IPS-NIHi11 (cell line): ENCODE results near the gene TRIM66.
"Not testable (repeated sequence)": the region's sequence is repeated elsewhere in the genome, so short reads cannot be mapped to it uniquely, and the experiment has no call there.

ENCODE experiments used
- DNase-seq: peaks from one replicate; pipeline ENCODE4 v3.0.0; 2012; ENCODE audit warnings: mixed read lengths, low spot score

Gene TRIM66

DNA sequence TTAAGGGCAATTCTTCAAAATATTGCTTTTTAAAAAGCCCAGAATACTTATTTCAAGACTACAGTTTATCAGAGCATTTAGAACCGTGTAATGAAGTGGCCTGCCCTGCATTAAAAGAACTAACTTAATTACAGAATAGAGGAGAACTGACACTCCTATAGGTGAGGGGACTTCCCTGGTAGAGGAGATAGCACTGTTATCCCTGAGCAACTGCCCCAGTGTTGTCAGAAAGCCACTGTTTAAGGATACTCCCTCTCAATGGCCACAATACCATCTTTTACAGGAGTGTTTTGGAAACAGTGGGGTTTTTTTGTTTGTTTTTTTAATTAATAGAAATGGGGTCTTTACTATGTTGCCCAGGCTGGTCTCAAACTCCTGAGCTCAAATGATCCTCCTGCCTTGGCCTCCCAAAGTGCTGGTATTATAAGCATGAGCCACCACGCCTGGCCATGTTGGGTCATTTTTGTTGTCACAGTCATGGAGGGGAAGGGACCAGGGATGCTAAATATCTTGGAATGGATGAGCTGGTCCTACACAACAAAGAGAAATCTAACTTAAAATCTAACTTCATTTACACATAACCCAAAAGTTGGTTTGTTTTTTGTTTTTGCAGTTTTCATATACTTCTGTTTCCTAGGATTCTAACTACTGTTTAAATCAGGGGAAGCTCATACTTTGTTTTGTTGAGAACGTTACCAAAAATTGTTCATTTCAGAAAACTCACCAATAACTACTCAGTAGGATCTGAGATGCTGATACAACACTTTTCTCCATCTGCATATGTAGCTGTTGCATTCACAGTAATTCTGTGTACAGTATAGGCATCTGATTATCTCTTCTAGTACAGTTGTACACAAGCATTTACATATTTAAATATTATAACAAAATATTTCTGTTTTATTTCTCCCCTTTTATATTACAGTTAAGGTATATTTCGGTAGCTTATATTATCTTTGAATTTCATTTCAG is 8.2 kb upstream of the TRIM66 start:
- DNase-seq, result no peak

DNA sequence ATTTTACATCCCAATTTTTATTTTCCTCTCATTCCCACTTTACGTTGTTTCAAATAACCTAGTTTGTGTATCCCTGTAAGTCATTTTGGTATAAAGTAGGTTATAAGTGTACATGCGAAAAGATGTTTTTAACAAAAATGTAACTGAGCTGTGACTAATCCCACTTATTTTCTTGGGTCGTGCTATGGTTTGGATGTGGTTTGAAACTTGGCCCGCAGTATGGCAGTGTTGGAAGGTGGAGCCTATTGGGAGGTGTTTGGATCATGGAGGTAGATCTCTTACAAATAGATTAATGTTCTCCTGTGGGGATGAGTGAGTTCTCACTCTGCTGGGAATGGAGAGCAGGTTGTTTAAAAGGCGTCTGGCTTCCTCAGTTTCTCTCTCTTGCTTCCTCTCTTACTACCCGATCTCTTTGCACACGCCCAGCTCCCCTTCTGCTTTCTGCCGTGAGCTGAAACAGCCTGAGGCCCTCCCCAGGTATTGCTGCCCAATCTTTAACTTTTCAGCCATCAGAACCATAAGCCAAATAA is 7.3 kb upstream of the TRIM66 start:
- no peak for DNase-seq

DNA sequence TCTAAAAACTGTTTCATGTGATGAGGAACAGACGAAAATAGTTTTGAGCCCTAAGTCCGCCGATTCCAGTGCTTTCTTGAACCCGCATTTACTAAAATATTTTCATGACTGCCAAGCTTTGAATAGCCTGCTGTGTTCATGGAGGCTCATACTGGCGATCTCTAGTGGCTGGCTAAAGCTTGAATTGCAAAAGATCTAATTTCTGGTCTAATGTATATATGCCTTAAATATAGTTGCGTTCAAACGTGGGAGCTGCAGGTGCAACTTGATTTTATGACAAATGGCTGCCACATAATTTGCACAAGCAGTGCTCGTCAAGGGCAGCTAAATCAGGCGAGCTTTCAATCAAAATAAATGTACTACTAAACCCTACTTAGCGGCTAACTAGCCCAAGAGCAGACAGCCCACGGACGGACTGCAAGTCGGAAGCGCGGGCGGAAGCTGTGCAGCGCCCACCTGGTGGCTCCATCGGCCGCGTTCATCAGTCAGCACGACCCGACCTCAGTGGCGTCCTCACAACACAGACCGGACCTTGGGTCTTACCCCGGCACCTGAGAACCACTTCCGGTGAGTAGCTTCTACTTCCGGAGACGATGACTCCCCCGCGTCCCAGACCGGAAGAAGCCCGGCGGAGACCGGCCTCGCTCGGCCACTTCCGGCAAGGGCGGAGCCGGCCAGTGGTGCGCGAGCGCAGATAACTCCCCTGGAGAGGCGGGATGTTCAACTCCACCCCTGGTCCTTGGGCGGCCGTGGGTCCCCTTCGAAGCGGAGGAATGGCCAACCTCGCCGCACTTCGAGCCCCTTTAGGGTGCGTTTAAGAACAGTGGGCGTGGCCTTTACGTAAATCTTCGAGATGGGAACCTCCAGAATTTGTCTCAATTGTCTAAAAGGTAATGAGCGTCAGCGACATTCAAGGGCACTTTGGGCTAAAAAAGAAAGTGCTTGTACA is 6.2 kb upstream of the TRIM66 start:
- peak; percentile 91 for DNase-seq

DNA sequence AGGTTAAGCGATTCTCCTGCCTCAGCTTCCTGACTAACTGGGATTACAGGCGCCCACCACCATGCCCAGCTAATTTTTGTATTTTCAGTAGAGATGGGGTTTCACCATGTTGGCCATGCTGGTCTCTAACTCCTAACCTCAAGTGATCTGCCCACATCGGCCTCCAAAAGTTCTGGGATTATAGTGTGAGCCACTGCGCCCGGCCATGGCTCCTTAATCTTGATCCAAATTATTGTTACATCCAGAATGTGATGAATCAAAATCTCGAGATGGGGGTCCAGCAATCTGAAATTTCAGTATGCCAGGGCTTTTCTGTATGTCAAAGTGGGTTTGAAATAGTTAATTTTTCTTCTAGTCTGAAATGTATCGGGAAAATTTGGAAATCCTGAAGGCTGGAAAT is 3.9 kb upstream of the TRIM66 start:
- DNase-seq, result no peak

DNA sequence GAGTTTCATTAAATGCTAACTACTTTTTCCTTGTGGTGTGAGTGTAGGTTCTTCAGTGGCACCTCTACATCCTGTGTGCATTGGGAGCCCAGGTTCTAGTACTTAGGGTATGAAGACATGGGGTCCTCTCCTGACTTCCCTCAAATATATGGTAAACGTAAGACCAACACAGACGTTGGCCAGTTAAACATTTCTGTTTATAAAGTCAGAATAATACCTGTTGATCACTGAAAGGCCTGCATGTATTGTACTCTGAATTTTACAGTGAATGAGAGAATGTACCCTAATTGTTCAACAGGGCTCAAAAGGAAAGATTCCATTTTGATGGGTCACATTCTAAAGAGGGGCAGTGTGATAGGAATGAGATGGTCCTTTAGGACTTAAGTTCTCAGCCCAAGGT is 3.4 kb upstream of the TRIM66 start:
- no peak for DNase-seq

DNA sequence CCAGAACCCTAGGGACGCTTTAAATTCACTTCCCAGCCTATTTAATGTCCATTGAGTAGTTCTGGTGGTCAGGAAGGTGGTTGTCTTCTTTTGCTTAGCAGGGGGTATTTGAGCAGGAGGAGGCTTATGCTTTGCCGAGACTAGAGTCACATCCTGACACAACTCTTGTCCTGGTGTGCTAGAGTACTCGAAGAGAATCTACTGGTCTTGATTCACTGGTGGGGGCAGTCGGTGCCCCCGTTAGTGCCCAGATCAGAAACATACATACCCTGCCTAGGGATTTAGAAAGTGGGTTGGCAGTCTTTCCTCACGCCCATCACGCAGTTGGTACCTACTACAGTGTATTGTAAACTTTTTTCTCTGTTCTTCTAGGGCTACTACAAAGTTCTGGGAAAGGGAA is 2.8 kb upstream of the TRIM66 start:
- DNase-seq, result no peak

DNA sequence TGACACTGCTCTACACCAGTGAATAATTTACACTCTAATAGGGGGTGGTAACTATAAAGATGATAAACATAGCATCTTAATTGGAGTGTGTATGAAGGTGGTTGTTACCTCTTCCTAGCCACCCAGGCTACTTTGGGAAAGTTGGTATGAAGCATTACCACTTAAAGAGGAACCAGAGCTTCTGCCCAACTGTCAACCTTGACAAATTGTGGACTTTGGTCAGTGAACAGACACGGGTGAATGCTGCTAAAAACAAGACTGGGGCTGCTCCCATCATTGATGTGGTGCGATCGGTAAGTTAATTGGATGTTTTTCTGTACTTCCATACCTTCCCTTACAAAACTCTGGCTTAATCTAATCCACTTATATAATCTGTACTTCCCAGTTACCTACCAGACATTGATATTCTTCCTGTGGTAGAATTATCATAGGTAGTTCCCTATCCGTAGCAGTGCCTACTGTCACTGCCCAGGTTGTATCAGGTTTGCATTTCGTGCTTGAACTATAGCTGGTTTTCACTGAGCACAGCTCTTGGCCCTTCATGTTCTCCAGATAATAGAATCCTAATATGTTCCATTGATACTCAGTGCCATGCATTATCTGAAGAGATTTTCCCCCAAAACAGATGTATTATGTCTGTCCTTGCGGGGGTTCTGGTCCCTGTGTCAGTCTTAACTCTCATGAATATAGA is 2.3 kb upstream of the TRIM66 start:
- no peak for DNase-seq

DNA sequence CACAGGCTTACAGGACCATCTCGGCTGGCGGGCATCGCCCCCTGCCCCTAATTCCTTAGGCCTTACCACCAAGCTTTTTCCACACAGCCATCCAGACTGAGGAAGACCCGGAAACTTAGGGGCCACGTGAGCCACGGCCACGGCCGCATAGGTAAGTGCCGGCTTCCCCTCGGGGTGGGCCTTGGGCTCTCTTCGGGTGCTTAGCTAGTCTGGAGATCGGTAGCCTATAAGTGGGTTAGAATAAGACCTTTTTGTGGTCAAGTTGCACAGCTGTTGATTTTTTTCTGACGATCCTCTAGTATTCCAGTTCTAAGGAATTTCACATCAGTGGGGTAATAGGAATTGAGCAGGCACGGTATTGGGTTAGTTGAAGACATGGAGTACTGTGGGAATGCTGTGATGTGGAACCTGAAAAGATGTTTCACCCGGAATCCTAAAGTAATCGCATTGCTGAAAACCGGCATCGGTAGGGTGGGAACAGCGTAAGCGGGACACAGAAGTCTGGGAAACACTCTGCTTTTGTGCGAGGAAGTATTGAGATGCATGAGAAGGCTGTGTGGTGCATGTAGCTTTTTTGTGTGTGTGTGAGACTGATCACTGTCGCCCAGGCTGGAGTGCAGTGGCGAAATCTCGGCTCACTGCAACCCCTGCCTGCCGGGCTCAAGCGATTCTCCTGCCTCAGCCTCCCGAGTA is 796 bp upstream of the TRIM66 start:
- no peak for DNase-seq

DNA sequence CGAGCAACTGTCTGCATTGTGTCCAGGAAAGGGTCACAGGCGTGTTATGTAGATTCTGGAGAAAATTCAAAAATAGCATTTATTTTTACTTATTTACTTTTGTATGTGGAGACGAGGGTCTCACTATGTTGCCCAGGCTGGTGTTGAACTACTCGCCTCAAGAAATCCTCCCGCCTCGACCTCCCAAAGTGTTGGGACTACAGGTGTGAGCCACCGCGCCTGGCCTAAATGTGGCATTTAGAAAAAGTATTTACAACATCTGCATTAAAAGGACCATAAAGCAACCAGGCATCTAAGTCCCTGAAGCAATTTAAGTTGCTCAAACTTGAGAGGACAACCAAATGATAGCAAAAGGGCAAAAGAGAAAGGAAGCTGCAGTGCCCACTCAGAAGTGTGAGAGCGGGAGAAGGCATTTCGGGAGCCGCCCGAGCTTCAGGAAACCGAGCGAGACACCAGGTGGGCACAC is 595 bp downstream of the TRIM66 start:
- no peak for DNase-seq

DNA sequence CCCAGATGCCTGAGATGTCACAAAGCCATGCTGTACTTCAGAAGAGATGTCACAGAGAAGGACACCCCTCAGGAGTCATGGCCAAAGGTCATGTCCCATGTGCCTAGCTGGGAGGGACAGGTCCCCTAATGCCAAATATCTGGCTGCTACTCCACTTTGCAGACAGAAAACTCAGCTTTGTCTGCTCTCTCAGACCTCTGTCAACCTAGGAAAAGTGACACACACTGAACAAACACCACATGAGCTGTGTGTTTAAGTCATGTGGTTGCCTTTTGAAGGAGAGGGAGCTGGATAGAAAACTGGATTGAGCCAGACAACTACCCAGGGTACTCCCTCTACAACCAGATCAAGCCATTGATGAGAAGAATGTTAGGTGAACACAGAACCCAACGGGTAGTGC is 3.5 kb downstream of the TRIM66 start:
- no peak for DNase-seq

DNA sequence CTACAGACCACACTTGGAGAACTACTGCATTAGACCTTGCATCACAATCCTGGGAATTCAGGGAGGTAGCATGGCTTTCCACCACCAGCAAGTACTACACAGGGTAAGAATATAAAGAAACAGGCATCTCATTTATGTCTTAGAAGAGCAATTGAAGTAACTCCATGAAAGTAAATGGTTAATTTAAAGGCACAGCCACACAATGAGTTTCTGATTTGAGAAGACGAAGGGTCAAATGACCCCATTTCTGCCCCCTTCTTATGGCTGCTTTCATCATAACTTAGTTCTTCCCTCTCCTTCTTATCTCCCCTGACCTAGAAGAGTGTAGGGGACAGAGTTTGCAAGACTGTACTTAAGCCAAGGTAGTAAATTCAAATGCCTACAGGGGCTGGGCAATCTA is 6.0 kb downstream of the TRIM66 start:
- DNase-seq, result no peak

DNA sequence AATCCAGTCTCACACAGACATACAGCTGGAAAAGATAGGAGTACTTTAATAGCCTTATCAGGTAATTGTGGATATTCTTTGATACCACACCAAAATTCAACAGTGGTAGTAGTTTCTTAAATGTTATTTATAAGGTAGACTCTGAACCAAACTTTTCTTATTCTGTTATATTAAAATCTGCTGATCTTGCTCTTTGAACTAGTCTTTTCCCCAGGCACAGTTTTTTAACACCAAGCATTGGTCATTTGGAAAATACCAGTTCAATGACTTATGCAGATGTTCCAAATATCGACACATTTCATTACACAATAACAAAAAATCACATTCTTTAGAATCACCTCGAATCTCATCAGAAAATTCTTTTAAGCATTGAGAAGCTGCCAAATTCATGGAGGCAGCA is 7.6 kb downstream of the TRIM66 start:
- no peak for DNase-seq

DNA sequence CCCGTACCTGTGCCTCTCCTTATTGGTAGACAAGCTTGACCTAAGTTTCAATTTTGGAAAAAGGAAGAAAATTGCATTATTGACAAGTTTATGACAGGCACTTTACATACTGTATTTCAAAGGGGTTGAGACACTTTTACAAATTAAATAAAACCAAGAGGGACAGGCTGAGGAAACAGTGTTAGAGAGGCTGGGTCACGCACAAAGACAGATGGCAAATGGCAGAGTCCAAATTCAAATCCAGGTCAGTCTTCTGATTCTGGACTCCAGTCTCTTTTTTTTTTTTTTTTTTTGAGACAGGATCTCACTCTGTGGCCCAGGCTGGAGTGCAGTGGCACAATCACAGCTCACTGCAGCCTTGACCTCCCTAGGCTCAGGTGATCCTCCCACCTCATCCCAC is 10.1 kb downstream of the TRIM66 start:
- DNase-seq, result no peak

DNA sequence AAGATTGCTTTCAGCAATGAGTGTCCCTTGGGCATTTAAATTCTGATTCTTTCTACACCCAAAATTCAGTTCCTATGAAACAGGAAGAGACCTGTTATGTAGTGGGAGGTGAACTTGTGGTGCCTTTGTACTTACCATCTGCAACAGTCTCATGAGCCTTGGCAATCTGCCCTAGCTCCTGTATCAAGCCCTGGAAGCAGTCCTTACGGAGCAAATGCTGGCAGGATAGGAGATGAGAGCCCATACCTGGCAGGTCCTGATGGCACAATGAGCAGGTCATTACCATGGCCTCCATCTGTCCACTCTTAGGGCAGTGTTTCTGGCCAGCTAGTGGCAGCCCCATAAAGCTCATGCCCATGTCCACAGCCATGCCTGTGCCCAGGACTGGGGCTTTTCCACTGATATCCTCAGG is 10.8 kb downstream of the TRIM66 start:
- no peak for DNase-seq

DNA sequence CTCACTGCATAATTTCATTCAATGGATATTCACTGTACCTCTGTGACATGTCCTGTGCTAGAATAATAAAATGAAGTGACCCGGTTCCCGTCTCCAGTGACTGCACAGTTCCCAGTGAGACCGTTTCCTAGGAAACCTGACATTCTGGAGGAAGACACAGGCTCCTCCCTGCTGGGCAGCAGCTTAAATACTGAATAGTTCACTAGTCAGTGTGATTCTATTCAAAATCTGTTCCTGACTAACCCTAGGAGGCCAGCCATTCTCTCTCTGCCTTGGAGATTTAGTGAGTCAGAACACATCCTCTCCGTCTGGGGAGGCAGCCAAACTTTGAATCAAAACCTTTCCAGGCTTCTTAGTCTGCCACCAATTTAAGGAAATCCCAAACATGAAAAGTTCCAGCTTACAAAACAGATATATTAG is 11.3 kb downstream of the TRIM66 start:
- peak; percentile 75 for DNase-seq

DNA sequence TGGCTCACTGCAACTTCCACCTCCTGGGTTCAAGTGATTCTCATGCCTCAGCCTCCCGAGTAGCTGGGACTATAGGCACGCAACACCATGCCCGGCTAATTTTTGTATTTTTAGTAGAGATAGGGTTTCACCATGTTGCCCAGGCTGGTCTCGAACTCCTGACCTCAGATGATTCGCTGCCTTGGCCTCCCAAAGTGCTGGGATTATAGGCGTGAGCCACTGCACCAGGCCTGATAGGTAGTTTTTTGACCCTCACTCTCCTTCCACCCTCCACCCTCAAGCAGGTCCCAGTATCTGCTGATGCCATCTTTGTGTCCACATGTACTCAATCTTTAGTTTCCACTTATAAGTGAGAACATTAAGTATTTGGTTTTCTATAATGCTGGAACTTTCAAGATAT is 12.4 kb downstream of the TRIM66 start:
- not testable (repeated sequence) for DNase-seq

DNA sequence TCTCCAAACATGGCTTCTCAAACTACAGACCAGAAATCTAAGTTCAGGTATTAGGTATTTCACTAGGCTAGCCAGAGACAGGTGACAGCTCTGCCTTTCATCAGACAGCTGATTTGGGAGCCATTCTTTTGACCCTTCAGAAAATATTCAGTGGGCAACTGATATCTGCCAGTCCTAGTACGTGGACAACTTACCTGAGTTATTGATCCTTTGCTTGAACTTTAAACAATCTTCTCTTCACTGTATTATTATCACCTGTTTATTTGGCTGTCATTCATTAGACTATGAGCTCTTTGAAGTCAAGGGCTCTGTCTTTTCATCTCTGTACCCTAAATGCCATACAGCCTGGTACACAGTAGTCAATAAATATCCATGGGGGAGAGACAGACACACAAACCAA is 17.2 kb downstream of the TRIM66 start:
- DNase-seq, result no peak

DNA sequence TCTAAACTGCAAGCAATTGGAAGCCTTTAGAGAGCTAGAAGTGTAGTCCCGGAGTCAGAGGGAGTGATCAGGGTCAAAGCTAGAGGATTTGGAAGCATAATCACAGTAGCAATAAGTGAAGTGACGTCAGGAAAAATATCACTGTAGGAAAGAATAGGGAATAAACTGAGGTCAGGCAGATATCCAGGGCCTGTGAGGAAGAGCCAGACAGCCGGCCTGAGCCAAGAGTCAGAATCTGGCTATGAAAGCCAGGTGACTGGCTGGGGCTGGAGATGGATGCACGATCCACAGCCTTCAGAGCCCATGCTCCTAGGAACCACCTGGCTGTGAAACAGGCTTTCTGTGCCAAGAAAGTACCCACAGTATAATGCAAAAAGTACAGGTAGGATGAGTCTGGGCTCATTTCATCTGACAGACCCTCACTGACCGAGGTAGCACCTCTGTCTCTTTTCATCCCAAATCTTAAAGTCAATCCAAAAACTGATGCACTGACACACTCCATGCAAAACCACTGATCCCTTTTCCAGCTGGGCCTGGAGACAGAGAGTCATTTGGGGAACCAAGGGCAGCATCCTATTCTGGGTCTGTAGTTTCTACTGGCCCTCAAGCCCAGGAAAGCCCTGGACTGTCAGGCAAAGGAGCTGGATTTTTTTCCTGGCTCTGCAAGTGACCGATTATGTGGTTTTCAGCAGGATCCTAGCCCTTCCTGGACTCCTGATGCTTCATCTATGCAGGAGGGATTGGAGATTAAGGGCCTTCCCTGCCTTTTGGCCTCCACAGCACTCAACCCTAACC is 21.3 kb downstream of the TRIM66 start:
- DNase-seq, result no peak

DNA sequence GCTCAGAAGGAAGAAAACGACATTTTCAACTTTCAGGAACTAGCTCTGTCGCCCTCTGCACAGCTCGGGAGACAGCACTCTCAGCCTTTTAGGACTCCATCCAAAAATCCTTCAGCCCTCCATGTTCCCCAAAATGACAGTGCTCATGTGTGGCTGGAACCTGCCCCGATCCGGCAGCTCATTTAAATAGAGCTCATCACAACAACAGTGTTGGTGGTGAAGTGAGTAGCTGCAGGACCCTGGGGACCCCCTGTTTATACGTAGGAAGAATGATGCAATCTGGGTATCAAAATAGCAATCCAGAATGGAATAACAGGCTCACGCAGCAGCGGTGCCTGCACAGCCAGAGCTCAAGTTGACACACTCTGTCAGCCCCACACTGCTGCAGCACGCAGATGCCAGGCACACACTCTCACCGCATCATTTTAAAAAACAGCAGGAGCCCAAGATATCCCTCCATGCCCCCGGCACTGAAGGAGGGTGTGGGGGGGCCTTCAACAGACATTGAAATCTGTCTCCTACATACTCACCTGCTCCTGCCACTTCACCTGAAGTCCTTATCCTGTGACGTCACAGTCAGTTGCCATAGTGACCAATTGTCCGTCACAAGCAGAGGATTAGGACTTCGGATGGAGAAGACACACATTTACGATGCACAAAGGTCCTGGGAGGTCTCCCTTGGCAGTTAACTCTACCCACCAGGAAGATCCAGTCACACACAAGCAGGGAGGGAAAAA is 24.0 kb downstream of the TRIM66 start:
- no peak for DNase-seq

DNA sequence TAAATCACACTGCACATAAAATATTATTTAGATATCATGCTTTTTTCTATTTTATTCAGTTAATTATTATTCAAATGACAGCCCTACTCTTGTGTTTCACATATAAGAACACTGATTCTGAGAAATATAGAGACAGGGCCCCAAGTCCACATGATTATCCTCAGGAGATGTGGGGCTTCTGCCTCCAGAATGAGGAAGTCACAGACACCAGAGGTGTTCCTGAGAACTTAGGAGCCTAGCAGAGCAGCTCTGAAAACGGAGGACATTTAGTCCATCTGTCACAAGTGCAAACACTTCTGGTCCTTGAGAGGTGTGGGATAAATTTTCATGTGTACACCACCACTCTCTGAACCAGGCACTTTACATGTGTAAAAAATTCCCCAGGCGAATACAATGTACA is 26.2 kb downstream of the TRIM66 start:
- no peak for DNase-seq
